Ovary (tissue), 3 donors: ENCODE data around the gene NFE2L3.

Source experiments
- CTCF ChIP-seq, 3 donors: fragments of 450-650 bp in 2 of 3; fragments of 200-600 bp in 1 of 3; IDR thresholded peaks; one replicate each; pipeline versions ENCODE4 v1.5.1 to v1.8.0; 2016 to 2022; ENCODE audit warnings: antibody characterized with exemption in 3 of 3, mild to moderate bottlenecking in 1 of 3
- EP300 ChIP-seq: sonication (generic); formaldehyde crosslinking; IDR thresholded peaks from one replicate; pipeline ENCODE4 v1.6.1; 2017; ENCODE audit warnings: antibody characterized with exemption
- donor health status: DM: no; HTN: no; CAD: no.

GRCh38 chr7:26170663-26171062 lies 18.7 kb downstream of the NFE2L3 start:
- TF ChIP-seq CTCF (IDR thresholded peaks at IDR 0.05) = no peak
- TF ChIP-seq EP300 = no peak
